HG03520 (cell line): ENCODE data around the gene SRM.
"Not testable (repeated sequence)": the region's sequence is repeated elsewhere in the genome, so short reads cannot be mapped to it uniquely, and the experiment has no call there.

ENCODE experiments used
- ATAC-seq: cut with Tn5 transposase; IDR thresholded peaks from one replicate; pipeline ENCODE4 v1.9.1; 2021; ENCODE audit warnings: mild to moderate bottlenecking, moderate library complexity; ENCODE audit not compliant: unreplicated experiment

Gene SRM

DNA sequence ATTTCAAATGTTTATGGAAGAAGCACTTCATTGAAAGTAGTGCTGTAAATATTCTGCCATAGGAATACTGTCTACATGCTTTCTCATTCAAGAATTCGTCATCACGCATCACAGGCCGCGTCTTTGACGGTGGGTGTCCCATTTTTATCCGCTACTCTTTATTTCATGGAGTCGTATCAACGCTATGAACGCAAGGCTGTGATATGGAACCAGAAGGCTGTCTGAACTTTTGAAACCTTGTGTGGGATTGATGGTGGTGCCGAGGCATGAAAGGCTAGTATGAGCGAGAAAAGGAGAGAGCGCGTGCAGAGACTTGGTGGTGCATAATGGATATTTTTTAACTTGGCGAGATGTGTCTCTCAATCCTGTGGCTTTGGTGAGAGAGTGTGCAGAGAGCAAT is 36.6 kb downstream of the SRM start:
- no peak for ATAC-seq

DNA sequence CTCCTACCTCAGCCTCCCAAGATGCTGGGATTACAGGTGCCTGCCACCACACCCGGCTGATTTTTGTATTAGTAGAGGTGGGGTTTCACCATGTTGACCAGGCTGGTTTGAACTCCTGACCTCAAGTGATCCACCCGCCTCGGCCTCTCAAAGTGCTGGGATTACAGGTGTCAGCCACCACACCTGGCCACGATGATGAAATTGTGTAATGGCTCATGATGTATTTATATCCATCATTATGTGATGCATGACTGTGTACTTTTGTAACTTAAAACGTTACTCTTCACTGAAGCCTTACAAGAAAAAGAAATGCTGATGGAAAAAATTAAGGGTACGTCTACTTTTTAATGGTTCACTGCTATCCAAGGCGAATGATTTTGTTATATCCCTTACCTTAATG is 39.8 kb downstream of the SRM start:
- no peak for ATAC-seq

DNA sequence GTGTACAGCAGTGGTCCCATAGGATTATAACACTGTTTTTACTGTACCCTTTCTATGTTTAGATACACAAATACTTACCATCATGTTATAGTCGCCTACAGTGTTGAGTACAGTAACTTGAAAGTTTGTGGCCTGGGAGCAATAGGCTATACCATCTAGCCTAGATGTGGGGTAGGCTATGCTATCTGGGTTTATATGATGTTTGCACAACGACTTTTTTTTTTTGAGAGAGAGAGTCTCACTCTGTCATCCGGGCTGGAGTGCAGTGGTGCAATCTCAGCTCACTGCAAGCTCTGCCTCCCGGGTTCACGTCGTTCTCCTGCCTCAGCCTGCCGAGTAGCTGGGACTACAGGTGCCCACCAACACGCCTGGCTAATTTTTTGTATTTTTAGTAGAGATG is 40.5 kb downstream of the SRM start:
- ATAC-seq: not testable (repeated sequence)

DNA sequence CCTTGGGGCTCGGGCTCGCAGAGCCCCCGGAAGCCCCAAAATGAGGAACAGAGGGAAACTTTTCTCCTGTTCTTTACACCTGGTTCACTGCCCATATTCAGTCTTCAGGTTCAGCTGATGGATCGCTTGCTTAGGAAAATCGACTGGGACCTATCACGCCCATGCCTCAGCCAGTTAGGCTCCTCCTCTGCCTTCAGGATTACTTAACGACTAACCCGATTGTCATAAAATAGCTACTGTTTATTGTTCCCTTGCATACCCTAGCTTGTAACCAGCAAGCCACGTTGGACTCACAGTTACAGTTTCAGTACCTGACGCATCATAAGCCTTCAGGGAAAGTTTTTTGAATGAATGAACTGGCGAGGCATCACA is 46.7 kb downstream of the SRM start:
- ATAC-seq: no peak

DNA sequence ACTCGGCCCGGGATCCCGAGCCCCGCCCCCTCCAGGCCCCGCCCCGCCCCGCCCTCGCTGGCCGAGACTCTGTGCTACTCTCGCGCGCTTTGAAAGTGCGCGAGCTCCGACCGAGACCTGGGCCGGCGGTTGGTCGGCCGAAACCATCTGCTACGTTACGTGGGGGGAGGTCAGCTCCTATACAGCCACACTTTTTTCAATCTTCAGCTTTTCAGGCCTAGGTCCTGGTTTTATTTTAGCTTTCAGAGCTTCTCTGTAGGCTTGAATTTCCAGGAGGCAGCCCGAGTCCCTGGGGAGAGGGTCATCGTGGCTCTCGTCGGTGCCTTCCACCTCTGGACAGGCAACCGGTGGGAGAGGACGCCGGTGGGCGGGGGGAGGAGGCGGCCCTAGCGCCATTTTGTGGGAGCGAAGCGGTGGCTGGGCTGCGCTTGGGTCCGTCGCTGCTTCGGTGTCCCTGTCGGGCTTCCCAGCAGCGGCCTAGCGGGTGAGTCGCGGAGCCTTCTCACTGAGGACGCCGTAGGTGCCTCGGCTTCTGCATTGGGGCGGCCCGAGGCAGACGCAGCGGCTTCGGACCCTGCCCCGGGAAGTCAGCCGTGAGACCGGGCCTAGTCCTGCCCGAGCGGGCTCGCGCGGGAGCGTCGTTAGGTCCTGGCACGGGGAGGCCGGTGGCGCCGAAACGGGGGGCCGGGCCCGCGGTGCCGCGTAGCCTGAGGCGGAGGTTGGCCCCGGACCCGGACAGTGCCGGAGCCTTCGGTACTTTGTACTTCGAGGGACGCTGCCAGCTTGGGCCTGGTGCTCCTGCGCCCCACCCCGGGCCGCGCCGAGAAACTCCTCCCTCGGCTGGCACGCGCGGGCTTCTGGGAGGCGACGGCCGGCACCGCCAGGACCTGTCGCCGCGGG is 47.3 kb downstream of the SRM start, which contains the start of gene TARDBP:
TARDBP (plus strand) TSS at position 395 of the 900 bp plus-strand sequence. CDS start 1,074 bp downstream, outside the sequence.
- peak; percentile 84 for ATAC-seq
